ENCODE results near the gene NUP214.

Gene NUP214

GRCh38 chr9:131277287-131277909 lies 152.0 kb downstream of the NUP214 start:
- no peak for DNase-seq (ENCODE audit: low spot score)

GRCh38 chr9:131277910-131278701 lies 152.7 kb downstream of the NUP214 start:
- peak; percentile 92 for DNase-seq (ENCODE audit: low spot score)

- DNase-seq (ENCODE audit: low spot score) = no peak
Measured at GRCh38 chr9:131278702-131279111, 153.3 kb downstream of the NUP214 start.

- no peak for DNase-seq (ENCODE audit: low spot score)
Measured at GRCh38 chr9:131279196-131279862, 153.9 kb downstream of the NUP214 start.

GRCh38 chr9:131279863-131280570 lies 154.6 kb downstream of the NUP214 start:
- DNase-seq (ENCODE audit: low spot score) = no peak

- no peak for DNase-seq (ENCODE audit: low spot score)
Measured at GRCh38 chr9:131280660-131281059, 155.3 kb downstream of the NUP214 start.

- DNase-seq (ENCODE audit: low spot score) = no peak
Measured at GRCh38 chr9:131281119-131281965, 156.0 kb downstream of the NUP214 start.

GRCh38 chr9:131282175-131282574 lies 156.8 kb downstream of the NUP214 start:
- no peak for DNase-seq (ENCODE audit: low spot score)

- no peak for DNase-seq (ENCODE audit: low spot score)
Measured at GRCh38 chr9:131282688-131283422, 157.5 kb downstream of the NUP214 start.
